K562 (cell line): ENCODE data around the gene EPOP. TPM values are rescaled to one million over a fixed set of nuclear protein-coding genes. Genes with fewer than 3 reads are reported as not detected.

Experiments
- ATAC-seq: fragments of 200-7000 bp; cut with Tn5 transposase; 3 replicates; pipeline ENCODE4 v1.9.1; 2020; ENCODE audit warnings: moderate library complexity
- BruUV-seq: library from RNA; stranded (reverse); fragments of 400-500 nt; replicated peaks from 2 replicates; lab custom pipeline; 2021; lab: Mats Ljungman, UMichigan
- CTCF ChIA-PET: fragments of 300-600 bp; formaldehyde crosslinking; extraction: SDS; loops from one replicate; lab custom pipeline; 2021; ENCODE audit warnings: low intra/inter-chr PET ratio; lab: Yijun Ruan, JAX
- POLR2A ChIA-PET: fragments of 300-600, 350-650 bp; sonication (Branson Sonifier 250); formaldehyde crosslinking; extraction: SDS; loops from one replicate; lab custom pipeline; 2021; ENCODE audit warnings: antibody characterized with exemption, inconsistent platforms; lab: Yijun Ruan, JAX
- DNase-seq, 4 experiments: peaks; one replicate each; pipeline versions ENCODE4 v3.0.0 to v3.0.0-alpha.2; 2011 to 2018; ENCODE audit warnings: low spot score in 3 of 4, mixed read lengths in 3 of 4; ENCODE audit errors: extremely low read depth in 1 of 4
- FAIRE-seq: peaks from 2 replicates; lab custom pipeline; 2011; peaks lifted over from hg19 to GRCh38; lab: Jason Lieb, UNC
- H2AFZ ChIP-seq: 2 replicates; pipeline ENCODE4 v1.6.0; 2011; ENCODE audit warnings: low read depth, low read length, control low read depth, inconsistent platforms
- H3K27ac ChIP-seq: fragments of 200-600 bp; 3 replicates; pipeline ENCODE4 v1.8.0; 2011; ENCODE audit warnings: low read depth, mild to moderate bottlenecking, control low read depth, inconsistent platforms, low read length, moderate library complexity, mixed read lengths; ENCODE audit errors: extremely low read depth
- H3K27me3 ChIP-seq, 2 experiments: fragments of 300-600 bp in 1 of 2; 2 replicates in 1 of 2; 3 replicates in 1 of 2; pipeline versions ENCODE4 v1.6.0 to v1.8.0; 2011; ENCODE audit warnings: inconsistent platforms in 2 of 2, low read length in 2 of 2, mild to moderate bottlenecking in 1 of 2, mixed read lengths in 1 of 2, moderate library complexity in 1 of 2; ENCODE audit not compliant: control insufficient read depth in 2 of 2, insufficient read depth in 2 of 2
- H3K36me3 ChIP-seq: fragments of 300-600 bp; 3 replicates; pipeline ENCODE4 v1.8.0; 2011; ENCODE audit warnings: mild to moderate bottlenecking, low read length, inconsistent platforms; ENCODE audit not compliant: control insufficient read depth, insufficient read depth
- H3K4me1 ChIP-seq, 2 experiments: fragments of 200-600 bp in 1 of 2; replicated peaks in 1 of 2; 2 replicates in 1 of 2; 3 replicates in 1 of 2; pipeline versions ENCODE4 v1.5.1 to v1.8.0; 2011; ENCODE audit warnings: inconsistent platforms in 2 of 2, low read length in 2 of 2, mild to moderate bottlenecking in 1 of 2, mixed read lengths in 1 of 2, moderate library complexity in 1 of 2; ENCODE audit not compliant: control insufficient read depth in 2 of 2, insufficient read depth in 2 of 2
- H3K4me2 ChIP-seq: 2 replicates; pipeline ENCODE4 v1.6.1; 2011; ENCODE audit warnings: low read length, control low read depth, inconsistent platforms, mixed read lengths; ENCODE audit not compliant: insufficient read depth
- H3K4me3 ChIP-seq: fragments of 200-600 bp; sonication (generic), shearing (Covaris generic); 2 replicates; pipeline ENCODE4 v1.5.1; 2016; ENCODE audit warnings: control low read depth, inconsistent platforms
- H3K79me2 ChIP-seq: fragments of 200-600 bp; 3 replicates; pipeline ENCODE4 v1.8.0; 2011; ENCODE audit warnings: low read length, inconsistent platforms; ENCODE audit not compliant: control insufficient read depth, insufficient read depth
- H3K9ac ChIP-seq, 2 experiments: 2 replicates each; pipeline versions ENCODE4 v1.6.0 to v1.6.1; 2011; ENCODE audit warnings: low read depth in 2 of 2, low read length in 2 of 2, control low read depth in 1 of 2, inconsistent platforms in 1 of 2, mild to moderate bottlenecking in 1 of 2, mixed read lengths in 1 of 2; ENCODE audit not compliant: insufficient read depth in 1 of 2
- H3K9me1 ChIP-seq: one replicate; pipeline ENCODE4 v1.6.0; 2011; ENCODE audit warnings: inconsistent platforms, mild to moderate bottlenecking, low read length, moderate library complexity; ENCODE audit not compliant: control insufficient read depth, insufficient read depth
- H3K9me3 ChIP-seq: replicated peaks from 2 replicates; pipeline ENCODE4 v1.5.1; 2011; ENCODE audit warnings: low read depth, low read length, inconsistent platforms; ENCODE audit not compliant: control insufficient read depth, insufficient read depth
- H4K20me1 ChIP-seq: replicated peaks from 2 replicates; pipeline ENCODE4 v1.6.1; 2011; ENCODE audit warnings: low read length, inconsistent platforms, mixed read lengths; ENCODE audit not compliant: control insufficient read depth, insufficient read depth
- DNMT1 ChIP-seq: fragments of 450-650 bp; IDR thresholded peaks from 2 replicates; pipeline ENCODE4 v1.6.1; 2016; ENCODE audit warnings: antibody characterized with exemption, mild to moderate bottlenecking
- E4F1 ChIP-seq: fragments of 250-450 bp; sonication (Bioruptor Pico); IDR thresholded peaks from 2 replicates; pipeline ENCODE4 v1.5.0; 2021; ENCODE audit warnings: mild to moderate bottlenecking, borderline replicate concordance
- KDM4B ChIP-seq, 2 experiments: fragments of 450-650 bp in 1 of 2; sonication (generic) in 1 of 2; IDR thresholded peaks; 2 replicates each; pipeline ENCODE4 v1.6.1; 2016 to 2017; ENCODE audit warnings: borderline replicate concordance in 2 of 2, antibody characterized with exemption in 1 of 2, low read depth in 1 of 2, mild to moderate bottlenecking in 1 of 2
- LARP7 ChIP-seq: fragments of 450-650 bp; IDR thresholded peaks from 2 replicates; pipeline ENCODE4 v1.6.1; 2016
- MTA2 ChIP-seq: fragments of 450-650 bp; IDR thresholded peaks from 2 replicates; pipeline ENCODE4 v1.6.1; 2016; ENCODE audit warnings: low read depth
- NCOR1 ChIP-seq: fragments of 450-650 bp; IDR thresholded peaks from 2 replicates; pipeline ENCODE4 v1.6.1; 2016; ENCODE audit warnings: mild to moderate bottlenecking, moderate library complexity
- PHF21A ChIP-seq: fragments of 450-650 bp; IDR thresholded peaks from 2 replicates; pipeline ENCODE4 v1.6.1; 2017; ENCODE audit warnings: low read depth, borderline replicate concordance
- TCF7L2 ChIP-seq: fragments of 150-350 bp; IDR thresholded peaks from 2 replicates; pipeline ENCODE4 v1.6.1; 2016; ENCODE audit warnings: low read depth, mild to moderate bottlenecking, low read length, moderate library complexity
- TEAD2 ChIP-seq: fragments of 450-650 bp; IDR thresholded peaks from 2 replicates; pipeline ENCODE4 v1.6.1; 2016; ENCODE audit warnings: missing genetic modification characterization, control low read depth, missing compliant biosample characterization
- ZZZ3 ChIP-seq: fragments of 450-650 bp; IDR thresholded peaks from 2 replicates; pipeline ENCODE4 v1.6.1; 2016; ENCODE audit warnings: antibody characterized with exemption, mild to moderate bottlenecking, moderate library complexity
- WGBS: fragments of 100-300 bp; shearing (Covaris generic); methylation state at CpG from one replicate; pipeline ENCODE4 v1.1.6; 2016; ENCODE audit warnings: low coverage, mixed read lengths; ENCODE audit not compliant: insufficient coverage; ENCODE audit errors: missing lambda C conversion rate; 5-methylcytosine and 5-hydroxymethylcytosine counted together
- in situ Hi-C: fragments of 300-500 bp; cut with MboI; formaldehyde crosslinking; loops from 4 replicates; pipeline ENCODE4 v1.15.0; 2018; ENCODE audit warnings: inconsistent platforms, mixed read lengths
- intact Hi-C: fragments of 100-400 bp; cut with micrococcal nuclease; formaldehyde crosslinking; loops from 2 replicates; pipeline ENCODE4 v1.14.2; 2022
- polyA plus RNA-seq, 8 experiments: library from polyadenylated mRNA; depleted of rRNA in 4 of 8; stranded (reverse) in 5 of 8; unstranded in 3 of 8; fragments of >200 nt; fragmentation: Nextera tagmentation in 2 of 8; fragmentation: Illumina TruSeq in 1 of 8; extraction: Ambion mirVana in 2 of 8; extraction: Trizol in 1 of 8; gene quantifications; 2 replicates each; pipeline versions ENCODE4 v1.2.1 to v1.2.3, GENCODE V29; 2011 to 2014; ENCODE audit warnings: inconsistent platforms in 1 of 8, missing spikeins in 1 of 8
- total RNA-seq, 7 experiments: library from RNA; depleted of rRNA in 6 of 7; stranded (reverse); fragments of >200 nt in 6 of 7; fragmentation: Illumina TruSeq in 2 of 7; extraction: Trizol in 2 of 7; gene quantifications; 2 replicates each; pipeline versions ENCODE4 v1.2.1 to v1.2.3, GENCODE V29; 2011 to 2021; ENCODE audit warnings: low replicate concordance in 1 of 7
- TF ChIP-seq, protein P1 (sequence below): fragments of 250-450 bp; sonication (Bioruptor Pico); IDR thresholded peaks from 2 replicates; pipeline ENCODE4 v1.5.0; 2022; ENCODE audit warnings: mild to moderate bottlenecking

EPOP gene
- total and polyA plus RNA-seq, 9 of the 15 experiments (the other 6 are each of a cell fraction or from before 2014, with no cell fraction given): 0.41 to 10.6 (median 4.6) TPM

DNA sequence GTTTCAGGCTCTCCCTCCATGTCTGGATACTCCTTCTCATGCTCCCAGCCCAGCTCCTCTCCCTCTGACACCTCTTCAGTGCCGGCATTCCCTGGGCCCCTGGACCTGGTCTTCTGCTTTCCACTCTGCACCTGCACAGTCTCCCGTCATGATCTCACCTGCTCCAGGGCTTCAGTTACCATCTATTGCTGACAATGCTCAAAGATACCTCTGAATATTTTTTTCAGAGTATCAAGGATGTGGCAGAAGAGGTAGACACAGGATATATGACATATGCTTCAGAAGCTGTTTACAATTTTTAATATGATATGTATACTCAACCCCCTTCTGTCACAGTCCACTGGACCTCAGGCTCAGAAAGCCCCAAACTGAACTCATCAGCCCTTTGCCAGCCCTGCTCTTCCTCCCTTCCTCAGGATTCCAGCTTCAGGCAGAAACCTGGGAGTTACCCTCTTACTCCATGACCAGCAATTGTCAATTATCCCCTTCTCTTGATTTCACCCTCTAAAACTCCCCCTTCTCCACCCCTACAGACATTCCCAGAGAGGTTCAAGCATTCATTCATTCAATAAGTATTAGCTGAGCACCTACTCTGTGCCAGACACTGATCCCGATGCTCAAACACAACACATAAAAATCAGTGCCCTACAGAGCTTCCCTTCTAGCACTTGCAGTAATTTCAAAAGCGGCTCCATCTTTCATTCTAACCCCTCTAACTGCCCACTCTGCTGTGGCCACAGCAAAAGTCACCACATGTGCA is 22.5 kb upstream of the EPOP start (continued):
- no peak for TF ChIP-seq TEAD2 (tag)
- no peak for TF ChIP-seq LARP7
- TF ChIP-seq NCOR1: no peak
- no peak for TF ChIP-seq TCF7L2
- TF ChIP-seq DNMT1: no peak
- no peak for TF ChIP-seq PHF21A
- TF ChIP-seq, protein P1, sequence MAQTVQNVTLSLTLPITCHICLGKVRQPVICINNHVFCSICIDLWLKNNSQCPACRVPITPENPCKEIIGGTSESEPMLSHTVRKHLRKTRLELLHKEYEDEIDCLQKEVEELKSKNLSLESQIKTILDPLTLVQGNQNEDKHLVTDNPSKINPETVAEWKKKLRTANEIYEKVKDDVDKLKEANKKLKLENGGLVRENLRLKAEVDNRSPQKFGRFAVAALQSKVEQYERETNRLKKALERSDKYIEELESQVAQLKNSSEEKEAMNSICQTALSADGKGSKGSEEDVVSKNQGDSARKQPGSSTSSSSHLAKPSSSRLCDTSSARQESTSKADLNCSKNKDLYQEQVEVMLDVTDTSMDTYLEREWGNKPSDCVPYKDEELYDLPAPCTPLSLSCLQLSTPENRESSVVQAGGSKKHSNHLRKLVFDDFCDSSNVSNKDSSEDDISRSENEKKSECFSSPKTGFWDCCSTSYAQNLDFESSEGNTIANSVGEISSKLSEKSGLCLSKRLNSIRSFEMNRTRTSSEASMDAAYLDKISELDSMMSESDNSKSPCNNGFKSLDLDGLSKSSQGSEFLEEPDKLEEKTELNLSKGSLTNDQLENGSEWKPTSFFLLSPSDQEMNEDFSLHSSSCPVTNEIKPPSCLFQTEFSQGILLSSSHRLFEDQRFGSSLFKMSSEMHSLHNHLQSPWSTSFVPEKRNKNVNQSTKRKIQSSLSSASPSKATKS: no peak
- no peak for TF ChIP-seq MTA2

DNA sequence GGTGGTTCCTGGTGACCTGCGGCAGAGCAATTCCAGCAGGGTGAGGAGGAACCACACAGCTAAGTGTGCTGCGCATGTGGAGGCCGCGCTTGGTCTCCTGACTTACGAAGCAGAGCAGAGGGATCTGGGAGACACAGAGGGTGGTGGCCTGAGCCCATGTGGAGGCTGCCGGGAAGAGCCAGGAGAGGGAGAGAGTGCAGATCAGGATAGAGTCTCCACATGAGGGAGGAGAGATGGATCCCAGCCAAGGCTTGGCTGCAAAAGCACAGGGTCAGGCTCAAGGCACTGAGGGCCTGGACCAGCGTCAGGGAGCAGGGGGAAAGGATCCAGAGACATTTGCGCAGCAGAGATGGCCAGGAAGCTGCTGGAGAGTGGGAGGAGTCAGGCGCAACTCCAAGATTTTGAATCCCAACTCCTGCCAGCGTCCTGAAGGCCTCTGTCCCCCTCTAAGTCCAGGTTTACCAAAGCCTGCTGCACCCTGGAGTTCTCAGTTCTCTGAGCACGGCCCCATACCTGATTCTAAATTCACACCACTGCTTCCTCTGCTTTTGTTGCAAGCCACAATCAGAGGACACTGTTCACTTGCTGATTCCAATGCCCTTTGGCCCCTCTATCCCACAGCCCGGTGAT is 19.1 kb upstream of the EPOP start:
- H3K79me2 ChIP-seq: no peaks in the 10 kb centered on the region
- H3K9me1 ChIP-seq: no peaks in the 10 kb centered on the region
- H3K27me3 ChIP-seq: no peaks in the 10 kb centered on the region
- no peaks in the 10 kb centered on the region for H4K20me1 ChIP-seq
- no peak overlapping the region for H3K4me3 ChIP-seq
- 55% methylated on average over 12 of the region's 12 CpGs for WGBS
- no peak overlapping the region for H2AFZ ChIP-seq
- DNase-seq (no peak), ATAC-seq (no peak), FAIRE-seq (no peak)
- CTCF ChIA-PET: no interaction called here
- no peak overlapping the region for H3K4me2 ChIP-seq
- in situ Hi-C loops: no loop called here
- no TSS peak for BruUV-seq
- peak overlapping the region in 1 of 2 experiments; percentile 82; a peak in 2 of 4 replicates for H3K9ac ChIP-seq
- H3K36me3 ChIP-seq: no peaks in the 10 kb centered on the region
- H3K27ac ChIP-seq: no peak overlapping the region
- intact Hi-C loops: no loop called here
- TF ChIP-seq KDM4B (IDR thresholded peaks at IDR 0.05; ENCODE audit: borderline replicate concordance in 2 of 2, low read depth in 1 of 2) (no peak), ZZZ3 (no peak), E4F1 (CRISPR knock-in tag) (no peak)
- TF ChIP-seq, all 486 proteins: peak for 0
- H3K9me3 ChIP-seq: no peaks in the 10 kb centered on the region
- peaks cover 0 to 18% of the 10 kb centered on the region in 2 experiments; a peak in 2 of 5 replicates for H3K4me1 ChIP-seq
- POLR2A ChIA-PET: interaction anchor here (0.6 kb wide), 1 partner anchor 8 kb away, joined by 3 read pairs; no protein-coding TSS in a partner anchor
